UCSD-AML1 (cell line): ENCODE data around the gene MDGA2.
"Not testable (repeated sequence)": the region's sequence is repeated elsewhere in the genome, so short reads cannot be mapped to it uniquely, and the experiment has no call there.

ENCODE experiments used
- DNase-seq: peaks from one replicate; lab custom pipeline; 2025; ENCODE audit not compliant: unreplicated experiment; lab: John Stamatoyannopoulos, UW

Gene MDGA2

GRCh38 chr14:47624126-47624525 lies 51.3 kb downstream of the MDGA2 start:
- DNase-seq: not testable (repeated sequence)

DNA sequence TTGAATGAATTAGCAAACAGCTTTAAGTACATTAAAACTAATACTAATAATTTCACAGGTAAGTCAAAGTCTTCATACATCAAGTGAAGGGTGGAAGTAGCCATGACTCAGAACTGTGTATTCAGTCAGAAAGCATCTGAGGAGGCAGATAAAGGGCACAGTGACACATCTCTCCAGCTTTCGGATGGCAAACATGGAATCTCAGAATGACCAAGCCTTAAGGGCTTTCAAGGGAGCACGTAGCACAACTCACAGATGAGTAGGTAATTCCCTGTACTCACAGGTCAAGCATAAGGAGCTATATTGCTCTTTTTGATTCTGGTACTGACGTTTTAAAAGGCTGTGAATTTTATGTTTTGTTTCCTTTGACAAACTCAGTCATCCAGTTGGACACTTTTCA lies 56.0 kb downstream of the MDGA2 start:
- no peak for DNase-seq

GRCh38 chr14:47606566-47606965 lies 68.8 kb downstream of the MDGA2 start:
- DNase-seq: no peak

GRCh38 chr14:47596860-47597259 lies 78.5 kb downstream of the MDGA2 start:
- DNase-seq: no peak

GRCh38 chr14:47596232-47596631 lies 79.2 kb downstream of the MDGA2 start:
- DNase-seq: no peak

DNA sequence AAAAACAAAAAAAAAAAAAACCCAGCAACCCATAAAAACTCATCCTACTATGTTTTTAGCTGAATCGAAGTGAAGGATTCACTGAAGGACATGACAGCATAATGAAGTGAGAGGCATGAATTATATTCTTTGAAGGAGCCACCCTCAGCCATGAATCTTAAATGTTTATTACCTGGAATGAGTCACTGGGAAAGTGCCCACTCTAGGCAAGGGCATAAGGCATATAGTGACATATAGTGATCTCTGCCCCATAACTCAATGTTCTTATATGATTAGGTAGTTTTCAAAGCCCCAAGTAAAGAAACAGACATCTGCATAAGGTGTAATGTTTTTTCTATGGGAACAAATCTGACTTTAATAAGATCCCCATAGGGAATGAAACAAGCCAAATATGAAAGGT lies 79.9 kb downstream of the MDGA2 start:
- no peak for DNase-seq

GRCh38 chr14:47590767-47591495 lies 84.5 kb downstream of the MDGA2 start:
- DNase-seq: no peak

- DNase-seq: no peak
Measured at GRCh38 chr14:47585447-47585846, 90.0 kb downstream of the MDGA2 start.

- no peak for DNase-seq
Measured at GRCh38 chr14:47567273-47567672, 108.1 kb downstream of the MDGA2 start.

GRCh38 chr14:47557894-47558293 lies 117.5 kb downstream of the MDGA2 start:
- no peak for DNase-seq

GRCh38 chr14:47555333-47555732 lies 120.1 kb downstream of the MDGA2 start:
- no peak for DNase-seq

DNA sequence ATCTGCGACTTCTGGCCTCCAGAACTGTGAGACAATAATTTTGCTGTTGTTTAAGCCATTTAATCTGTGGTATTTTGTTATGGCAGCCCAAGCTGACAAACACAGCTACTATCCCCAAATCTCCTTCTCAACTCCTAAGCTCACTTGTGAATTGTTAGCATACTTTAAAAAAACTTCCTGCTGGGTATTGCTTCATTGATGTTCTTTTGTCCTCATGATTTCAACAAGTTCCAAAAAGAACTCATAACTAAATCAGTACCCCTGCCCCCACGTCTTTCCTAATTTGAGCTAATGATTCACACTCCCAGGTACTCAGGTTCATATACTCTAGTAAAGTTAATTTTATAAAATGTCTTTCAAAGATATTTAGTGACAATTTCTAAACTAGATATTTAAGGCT lies 125.5 kb downstream of the MDGA2 start:
- DNase-seq: no peak

DNA sequence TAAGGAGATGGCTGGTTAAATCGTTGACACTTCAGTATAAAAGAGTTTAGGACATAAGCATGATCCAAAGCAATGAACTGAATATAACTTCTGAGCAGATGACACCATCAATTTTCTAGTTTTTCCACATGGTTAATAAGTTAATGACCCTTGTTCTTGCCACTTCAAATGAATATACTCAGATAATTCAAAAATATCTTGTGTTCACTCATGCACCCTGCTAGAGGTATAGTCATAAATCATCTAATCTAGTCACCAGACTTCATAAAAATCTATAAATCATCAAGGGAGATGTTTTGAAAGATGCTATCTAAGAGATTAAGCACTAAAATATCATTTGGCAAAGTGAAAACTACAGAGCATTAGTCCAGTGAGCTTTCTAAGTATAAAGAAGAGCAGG lies 131.9 kb downstream of the MDGA2 start:
- no peak for DNase-seq

GRCh38 chr14:47541662-47542061 lies 133.7 kb downstream of the MDGA2 start:
- no peak for DNase-seq

DNA sequence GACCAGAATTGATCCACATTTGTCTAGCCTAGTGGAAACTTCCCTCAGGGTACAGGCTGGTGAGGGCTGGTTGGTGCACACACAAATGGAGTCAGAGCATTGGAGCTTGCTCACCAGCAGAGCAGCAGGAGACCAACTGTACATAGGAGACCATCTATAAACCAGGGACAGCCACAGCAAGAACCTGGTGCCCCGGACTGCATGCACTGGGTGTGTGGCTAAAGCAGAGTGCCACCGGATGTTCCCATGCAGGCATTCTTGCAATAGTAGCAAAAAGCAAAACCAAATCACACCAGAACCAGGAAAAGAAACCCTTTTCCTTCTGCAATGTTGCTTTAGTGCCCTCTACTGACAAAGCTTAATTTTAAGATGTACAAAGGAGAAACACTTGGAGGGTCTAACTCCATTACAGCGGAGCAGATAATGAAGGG lies 136.4 kb downstream of the MDGA2 start:
- DNase-seq: peak; percentile 12

- DNase-seq: no peak
Measured at GRCh38 chr14:47536341-47536740, 139.1 kb downstream of the MDGA2 start.

DNA sequence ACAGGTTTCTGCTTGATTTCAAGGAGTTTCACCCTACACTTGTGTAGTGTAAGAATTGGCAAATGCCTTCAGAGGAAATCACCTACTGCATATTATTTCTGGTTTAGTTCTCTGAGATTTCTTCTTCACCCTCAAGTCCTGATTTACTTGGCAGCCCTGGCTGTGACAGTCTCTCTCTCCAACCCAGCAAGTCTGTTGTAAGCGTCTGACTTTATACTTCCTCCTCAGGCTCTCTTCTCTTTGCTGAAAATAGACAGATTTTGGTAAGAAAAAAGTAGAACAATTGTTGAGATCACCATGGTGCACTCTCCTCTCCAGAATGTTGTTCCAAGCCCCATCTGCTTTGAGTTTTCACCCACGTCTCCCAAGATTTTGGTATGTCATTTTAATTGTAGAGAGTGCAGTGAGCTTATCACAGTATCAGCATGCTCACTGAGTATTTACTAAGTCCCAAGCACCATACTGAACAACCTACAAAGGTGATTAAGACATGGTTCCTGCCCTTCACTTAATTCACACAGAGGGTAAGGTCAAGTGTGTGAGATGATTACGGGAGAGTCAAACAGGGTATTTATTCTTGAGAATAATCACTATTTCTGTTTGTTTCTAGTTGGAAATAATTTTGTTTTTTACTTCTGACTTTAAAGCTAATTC lies 148.7 kb downstream of the MDGA2 start:
- no peak for DNase-seq

DNA sequence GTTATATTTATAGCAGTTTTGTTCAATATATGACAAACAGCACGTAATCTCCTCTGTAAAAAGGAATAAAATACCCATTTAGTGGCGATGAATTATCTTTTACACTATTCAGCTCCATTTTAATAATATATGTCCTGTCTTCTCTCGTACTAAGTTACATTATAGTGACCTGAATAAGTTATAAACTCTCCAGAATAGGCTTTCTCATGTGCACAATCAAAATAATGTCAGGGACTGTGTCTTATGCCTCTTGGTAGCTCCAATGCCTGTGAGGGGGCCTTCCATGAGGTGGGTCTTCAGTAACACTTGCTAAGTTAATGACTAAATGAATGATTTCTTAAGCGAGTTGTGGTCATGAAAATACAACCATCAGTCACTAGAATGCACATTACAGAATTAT lies 150.9 kb downstream of the MDGA2 start:
- DNase-seq: no peak

DNA sequence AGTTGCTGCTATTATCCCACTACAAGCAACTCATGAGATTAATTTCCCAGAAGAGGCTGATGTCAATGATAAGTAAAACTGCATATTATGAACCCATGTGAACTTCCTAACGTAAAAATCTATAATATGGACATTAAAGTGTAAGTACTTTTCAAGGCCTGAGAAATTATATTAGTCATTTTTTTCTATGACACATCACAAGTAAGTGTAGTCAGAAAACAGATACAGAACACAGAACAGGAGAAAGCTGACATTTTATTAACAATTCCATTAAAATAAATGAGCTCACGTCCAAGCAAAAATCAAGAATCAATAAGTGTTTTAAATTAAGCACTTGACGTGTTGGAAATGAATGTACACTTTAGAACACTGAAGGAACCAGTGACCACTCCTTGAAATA lies 155.0 kb downstream of the MDGA2 start:
- no peak for DNase-seq

- no peak for DNase-seq
Measured at GRCh38 chr14:47511829-47512228, 163.6 kb downstream of the MDGA2 start.

GRCh38 chr14:47509957-47510356 lies 165.4 kb downstream of the MDGA2 start:
- DNase-seq: no peak

DNA sequence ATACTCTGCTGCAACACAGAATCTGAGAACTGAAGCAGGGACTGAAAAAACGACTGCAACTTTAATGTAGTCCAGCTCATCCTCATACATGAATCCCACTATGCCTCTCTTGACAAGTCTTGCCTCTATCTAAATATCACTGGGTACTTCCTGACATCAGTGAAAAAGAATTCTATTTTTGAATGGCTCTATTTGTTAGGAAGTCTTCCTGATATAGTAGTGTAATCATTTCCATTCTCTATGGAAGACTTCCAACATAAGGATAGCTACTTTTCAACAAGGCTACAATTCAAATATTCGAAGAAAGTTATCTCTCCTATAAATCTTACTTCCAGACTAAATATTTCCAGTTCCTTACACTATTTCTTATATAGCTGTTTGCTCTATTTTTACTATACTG lies 167.5 kb downstream of the MDGA2 start:
- DNase-seq: no peak

GRCh38 chr14:47500369-47500768 lies 175.0 kb downstream of the MDGA2 start:
- DNase-seq: no peak
